ENCODE measurements around the gene OR10G8. TPM values are rescaled to one million over a fixed set of nuclear protein-coding genes. Genes with fewer than 3 reads are reported as not detected.

The OR10G8 gene
- total and polyA plus RNA-seq, 2 of the 8 experiments (the other 6 are each of a cell fraction or from before 2014, with no cell fraction given) = not detected

DNA sequence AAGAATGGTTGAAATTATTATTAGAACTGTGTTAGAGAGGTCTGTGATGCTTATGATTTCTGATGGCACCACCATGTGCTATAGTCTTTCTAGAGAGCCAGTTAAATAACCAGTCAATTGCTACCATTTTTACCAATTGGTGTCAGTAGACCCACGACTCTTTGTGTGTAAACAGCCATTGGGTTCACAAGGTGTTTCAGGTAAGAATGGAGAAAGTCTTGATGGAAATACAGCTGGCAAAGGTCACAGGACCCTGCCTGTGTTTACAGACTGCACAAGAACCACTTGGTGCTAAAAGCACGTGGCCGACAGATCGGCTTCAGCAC is 45.0 kb downstream of the OR10G8 start (continued):
- TF ChIP-seq, protein P1, sequence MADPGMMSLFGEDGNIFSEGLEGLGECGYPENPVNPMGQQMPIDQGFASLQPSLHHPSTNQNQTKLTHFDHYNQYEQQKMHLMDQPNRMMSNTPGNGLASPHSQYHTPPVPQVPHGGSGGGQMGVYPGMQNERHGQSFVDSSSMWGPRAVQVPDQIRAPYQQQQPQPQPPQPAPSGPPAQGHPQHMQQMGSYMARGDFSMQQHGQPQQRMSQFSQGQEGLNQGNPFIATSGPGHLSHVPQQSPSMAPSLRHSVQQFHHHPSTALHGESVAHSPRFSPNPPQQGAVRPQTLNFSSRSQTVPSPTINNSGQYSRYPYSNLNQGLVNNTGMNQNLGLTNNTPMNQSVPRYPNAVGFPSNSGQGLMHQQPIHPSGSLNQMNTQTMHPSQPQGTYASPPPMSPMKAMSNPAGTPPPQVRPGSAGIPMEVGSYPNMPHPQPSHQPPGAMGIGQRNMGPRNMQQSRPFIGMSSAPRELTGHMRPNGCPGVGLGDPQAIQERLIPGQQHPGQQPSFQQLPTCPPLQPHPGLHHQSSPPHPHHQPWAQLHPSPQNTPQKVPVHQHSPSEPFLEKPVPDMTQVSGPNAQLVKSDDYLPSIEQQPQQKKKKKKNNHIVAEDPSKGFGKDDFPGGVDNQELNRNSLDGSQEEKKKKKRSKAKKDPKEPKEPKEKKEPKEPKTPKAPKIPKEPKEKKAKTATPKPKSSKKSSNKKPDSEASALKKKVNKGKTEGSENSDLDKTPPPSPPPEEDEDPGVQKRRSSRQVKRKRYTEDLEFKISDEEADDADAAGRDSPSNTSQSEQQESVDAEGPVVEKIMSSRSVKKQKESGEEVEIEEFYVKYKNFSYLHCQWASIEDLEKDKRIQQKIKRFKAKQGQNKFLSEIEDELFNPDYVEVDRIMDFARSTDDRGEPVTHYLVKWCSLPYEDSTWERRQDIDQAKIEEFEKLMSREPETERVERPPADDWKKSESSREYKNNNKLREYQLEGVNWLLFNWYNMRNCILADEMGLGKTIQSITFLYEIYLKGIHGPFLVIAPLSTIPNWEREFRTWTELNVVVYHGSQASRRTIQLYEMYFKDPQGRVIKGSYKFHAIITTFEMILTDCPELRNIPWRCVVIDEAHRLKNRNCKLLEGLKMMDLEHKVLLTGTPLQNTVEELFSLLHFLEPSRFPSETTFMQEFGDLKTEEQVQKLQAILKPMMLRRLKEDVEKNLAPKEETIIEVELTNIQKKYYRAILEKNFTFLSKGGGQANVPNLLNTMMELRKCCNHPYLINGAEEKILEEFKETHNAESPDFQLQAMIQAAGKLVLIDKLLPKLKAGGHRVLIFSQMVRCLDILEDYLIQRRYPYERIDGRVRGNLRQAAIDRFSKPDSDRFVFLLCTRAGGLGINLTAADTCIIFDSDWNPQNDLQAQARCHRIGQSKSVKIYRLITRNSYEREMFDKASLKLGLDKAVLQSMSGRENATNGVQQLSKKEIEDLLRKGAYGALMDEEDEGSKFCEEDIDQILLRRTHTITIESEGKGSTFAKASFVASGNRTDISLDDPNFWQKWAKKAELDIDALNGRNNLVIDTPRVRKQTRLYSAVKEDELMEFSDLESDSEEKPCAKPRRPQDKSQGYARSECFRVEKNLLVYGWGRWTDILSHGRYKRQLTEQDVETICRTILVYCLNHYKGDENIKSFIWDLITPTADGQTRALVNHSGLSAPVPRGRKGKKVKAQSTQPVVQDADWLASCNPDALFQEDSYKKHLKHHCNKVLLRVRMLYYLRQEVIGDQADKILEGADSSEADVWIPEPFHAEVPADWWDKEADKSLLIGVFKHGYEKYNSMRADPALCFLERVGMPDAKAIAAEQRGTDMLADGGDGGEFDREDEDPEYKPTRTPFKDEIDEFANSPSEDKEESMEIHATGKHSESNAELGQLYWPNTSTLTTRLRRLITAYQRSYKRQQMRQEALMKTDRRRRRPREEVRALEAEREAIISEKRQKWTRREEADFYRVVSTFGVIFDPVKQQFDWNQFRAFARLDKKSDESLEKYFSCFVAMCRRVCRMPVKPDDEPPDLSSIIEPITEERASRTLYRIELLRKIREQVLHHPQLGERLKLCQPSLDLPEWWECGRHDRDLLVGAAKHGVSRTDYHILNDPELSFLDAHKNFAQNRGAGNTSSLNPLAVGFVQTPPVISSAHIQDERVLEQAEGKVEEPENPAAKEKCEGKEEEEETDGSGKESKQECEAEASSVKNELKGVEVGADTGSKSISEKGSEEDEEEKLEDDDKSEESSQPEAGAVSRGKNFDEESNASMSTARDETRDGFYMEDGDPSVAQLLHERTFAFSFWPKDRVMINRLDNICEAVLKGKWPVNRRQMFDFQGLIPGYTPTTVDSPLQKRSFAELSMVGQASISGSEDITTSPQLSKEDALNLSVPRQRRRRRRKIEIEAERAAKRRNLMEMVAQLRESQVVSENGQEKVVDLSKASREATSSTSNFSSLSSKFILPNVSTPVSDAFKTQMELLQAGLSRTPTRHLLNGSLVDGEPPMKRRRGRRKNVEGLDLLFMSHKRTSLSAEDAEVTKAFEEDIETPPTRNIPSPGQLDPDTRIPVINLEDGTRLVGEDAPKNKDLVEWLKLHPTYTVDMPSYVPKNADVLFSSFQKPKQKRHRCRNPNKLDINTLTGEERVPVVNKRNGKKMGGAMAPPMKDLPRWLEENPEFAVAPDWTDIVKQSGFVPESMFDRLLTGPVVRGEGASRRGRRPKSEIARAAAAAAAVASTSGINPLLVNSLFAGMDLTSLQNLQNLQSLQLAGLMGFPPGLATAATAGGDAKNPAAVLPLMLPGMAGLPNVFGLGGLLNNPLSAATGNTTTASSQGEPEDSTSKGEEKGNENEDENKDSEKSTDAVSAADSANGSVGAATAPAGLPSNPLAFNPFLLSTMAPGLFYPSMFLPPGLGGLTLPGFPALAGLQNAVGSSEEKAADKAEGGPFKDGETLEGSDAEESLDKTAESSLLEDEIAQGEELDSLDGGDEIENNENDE (IDR thresholded peaks at IDR 0.05; ENCODE audit: insufficient replicate concordance, low read length) = no peak
- TF ChIP-seq PHF8 (conservative IDR thresholded peaks at IDR 0.05; ENCODE audit: low read depth, low read length) = no peak
- TF ChIP-seq POLR2AphosphoS5 (IDR thresholded peaks at IDR 0.05; ENCODE audit: low read depth, low read length) = no peak
- TF ChIP-seq, protein P2, sequence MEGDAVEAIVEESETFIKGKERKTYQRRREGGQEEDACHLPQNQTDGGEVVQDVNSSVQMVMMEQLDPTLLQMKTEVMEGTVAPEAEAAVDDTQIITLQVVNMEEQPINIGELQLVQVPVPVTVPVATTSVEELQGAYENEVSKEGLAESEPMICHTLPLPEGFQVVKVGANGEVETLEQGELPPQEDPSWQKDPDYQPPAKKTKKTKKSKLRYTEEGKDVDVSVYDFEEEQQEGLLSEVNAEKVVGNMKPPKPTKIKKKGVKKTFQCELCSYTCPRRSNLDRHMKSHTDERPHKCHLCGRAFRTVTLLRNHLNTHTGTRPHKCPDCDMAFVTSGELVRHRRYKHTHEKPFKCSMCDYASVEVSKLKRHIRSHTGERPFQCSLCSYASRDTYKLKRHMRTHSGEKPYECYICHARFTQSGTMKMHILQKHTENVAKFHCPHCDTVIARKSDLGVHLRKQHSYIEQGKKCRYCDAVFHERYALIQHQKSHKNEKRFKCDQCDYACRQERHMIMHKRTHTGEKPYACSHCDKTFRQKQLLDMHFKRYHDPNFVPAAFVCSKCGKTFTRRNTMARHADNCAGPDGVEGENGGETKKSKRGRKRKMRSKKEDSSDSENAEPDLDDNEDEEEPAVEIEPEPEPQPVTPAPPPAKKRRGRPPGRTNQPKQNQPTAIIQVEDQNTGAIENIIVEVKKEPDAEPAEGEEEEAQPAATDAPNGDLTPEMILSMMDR (IDR thresholded peaks at IDR 0.05; ENCODE audit: control extremely low read depth in 1 of 3, insufficient read depth in 1 of 3, low read depth in 1 of 3, low read length in 3 of 3) = no peak
- TF ChIP-seq CTBP2 (IDR thresholded peaks at IDR 0.05; ENCODE audit: borderline replicate concordance, insufficient read depth, insufficient read length, low read length) = no peak
- no peak for TF ChIP-seq TBP (IDR thresholded peaks at IDR 0.05; ENCODE audit: low read depth, low read length)
- no peak for TF ChIP-seq NANOG (IDR thresholded peaks at IDR 0.05; ENCODE audit: insufficient read depth, low read depth, low read length, poor library complexity, severe bottlenecking)
- no peak for TF ChIP-seq SAP30 (IDR thresholded peaks at IDR 0.05; ENCODE audit: insufficient read depth, insufficient replicate concordance, low read length)
- TF ChIP-seq TCF12 (IDR thresholded peaks at IDR 0.05; ENCODE audit: low read depth, low read length) = no peak

Data from H1 (cell line).